Measurements from ENCODE around the gene FHAD1. TPM values are rescaled to one million over a fixed set of nuclear protein-coding genes. Genes with fewer than 3 reads are reported as not detected.

FHAD1 gene
- total RNA-seq, result 10 to 100 TPM in 4 of 6 donors, 1 to 10 TPM in 2; 2.0 to 45.8 (median 12.5) TPM

DNA sequence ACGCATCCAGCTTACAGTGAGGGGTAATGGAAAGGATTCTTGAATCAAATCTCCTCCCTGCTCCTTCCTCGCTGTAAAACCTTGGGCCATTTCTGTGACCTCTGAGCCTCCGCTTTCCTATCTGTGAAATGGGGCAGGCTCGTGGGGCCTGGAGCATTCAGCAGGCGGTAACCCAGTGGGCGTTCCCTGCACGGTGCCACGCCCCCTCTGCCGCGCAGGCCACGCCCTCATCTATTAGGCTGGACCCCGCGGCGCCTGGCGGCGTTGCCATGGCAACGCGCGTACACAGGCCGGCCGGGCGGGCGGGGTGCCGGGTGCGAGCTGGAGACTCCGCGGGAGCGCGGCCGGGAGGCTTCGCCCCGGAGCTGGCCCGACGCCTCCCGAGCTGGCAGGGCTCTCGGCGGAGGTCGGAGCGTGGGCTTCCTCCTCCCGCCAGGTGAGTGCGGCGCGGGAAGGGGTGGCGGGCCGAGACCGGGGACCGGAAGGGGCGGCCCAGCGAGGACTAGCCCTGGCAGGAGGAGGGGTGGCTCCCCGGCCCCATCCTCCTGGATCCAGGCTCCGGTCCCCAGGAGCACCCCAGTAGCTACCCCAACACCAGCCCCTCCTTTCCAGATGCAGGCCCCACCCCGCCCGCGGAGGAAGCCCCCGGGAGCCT is at the start of gene FHAD1:
TSS of gene FHAD1 (plus strand) at position 264 of the 655 bp plus-strand sequence. CDS start 4,562 bp downstream, outside the sequence.
- TF ChIP-seq, protein P1, sequence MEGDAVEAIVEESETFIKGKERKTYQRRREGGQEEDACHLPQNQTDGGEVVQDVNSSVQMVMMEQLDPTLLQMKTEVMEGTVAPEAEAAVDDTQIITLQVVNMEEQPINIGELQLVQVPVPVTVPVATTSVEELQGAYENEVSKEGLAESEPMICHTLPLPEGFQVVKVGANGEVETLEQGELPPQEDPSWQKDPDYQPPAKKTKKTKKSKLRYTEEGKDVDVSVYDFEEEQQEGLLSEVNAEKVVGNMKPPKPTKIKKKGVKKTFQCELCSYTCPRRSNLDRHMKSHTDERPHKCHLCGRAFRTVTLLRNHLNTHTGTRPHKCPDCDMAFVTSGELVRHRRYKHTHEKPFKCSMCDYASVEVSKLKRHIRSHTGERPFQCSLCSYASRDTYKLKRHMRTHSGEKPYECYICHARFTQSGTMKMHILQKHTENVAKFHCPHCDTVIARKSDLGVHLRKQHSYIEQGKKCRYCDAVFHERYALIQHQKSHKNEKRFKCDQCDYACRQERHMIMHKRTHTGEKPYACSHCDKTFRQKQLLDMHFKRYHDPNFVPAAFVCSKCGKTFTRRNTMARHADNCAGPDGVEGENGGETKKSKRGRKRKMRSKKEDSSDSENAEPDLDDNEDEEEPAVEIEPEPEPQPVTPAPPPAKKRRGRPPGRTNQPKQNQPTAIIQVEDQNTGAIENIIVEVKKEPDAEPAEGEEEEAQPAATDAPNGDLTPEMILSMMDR (IDR thresholded peaks at IDR 0.05), result no peak
- TF ChIP-seq POLR2AphosphoS5 (IDR thresholded peaks at IDR 0.05) (no peak), POLR2A (IDR thresholded peaks at IDR 0.05) (peak in 1 of 4 donors; percentile 34), EP300 (IDR thresholded peaks at IDR 0.05) (no peak)
- H3K36me3 ChIP-seq, result no peaks in the 10 kb centered on the region
- peak within 1 kb of the TSS in 2 of 4 donors; percentile 27 to 47 for H3K27ac ChIP-seq
- ATAC-seq (ENCODE audit: low FRiP score in 2 of 2) (peak; percentile 79 to 86), DNase-seq (peak; percentile 69 to 95)
- peak within 1 kb of the TSS; percentile 30 to 55 (median 54) for H3K4me3 ChIP-seq
- peaks cover 12 to 30% (median 15%) of the 10 kb centered on the region in 4 donors for H3K4me1 ChIP-seq
- H3K27me3 ChIP-seq, result no peaks in the 10 kb centered on the region
- 7 to 45% methylated on average over 6 to 43 of the region's 55 CpGs for WGBS, 2 donors
- H3K9me3 ChIP-seq, result no peaks in the 10 kb centered on the region

DNA sequence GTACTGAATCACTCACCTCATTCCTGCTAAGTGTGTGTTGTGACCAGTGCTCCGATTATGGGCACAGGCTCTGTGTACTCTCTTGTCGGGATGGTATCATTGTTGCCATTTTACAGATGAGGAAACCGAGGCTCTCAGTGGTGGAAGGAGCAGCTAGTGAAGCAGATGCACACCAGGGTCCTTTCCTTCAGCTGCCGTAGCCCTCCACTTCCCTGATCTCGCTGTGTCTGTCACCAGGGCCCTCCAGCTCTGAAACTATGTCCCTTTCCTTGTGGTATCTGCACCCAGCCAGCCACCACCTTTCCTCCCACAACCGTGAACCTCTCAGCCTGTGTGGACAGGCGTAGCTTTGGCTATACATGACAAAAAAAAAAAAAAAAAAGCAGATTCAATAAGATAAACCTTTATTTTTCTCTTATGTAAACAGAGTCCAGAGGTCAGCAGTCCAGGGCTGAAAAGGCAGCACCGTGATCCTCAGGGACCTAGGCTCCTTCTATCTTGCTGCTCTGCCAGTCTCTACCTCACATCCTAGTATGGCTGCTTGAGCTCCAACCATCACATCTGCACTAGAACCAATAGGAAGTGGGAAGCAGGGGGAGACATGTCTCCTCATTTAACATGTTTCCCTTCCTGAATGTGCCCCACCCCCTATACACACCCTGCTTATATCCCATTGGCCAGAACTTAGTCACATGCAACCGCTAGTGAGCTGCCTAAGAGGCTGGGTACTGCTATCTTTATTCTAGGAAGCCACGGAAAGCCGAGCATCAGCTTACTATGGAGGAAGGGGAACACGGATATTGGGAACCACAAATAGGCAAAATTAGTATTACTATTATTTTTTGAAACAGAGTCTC is 49.2 kb upstream of the FHAD1 start:
- no peak for ATAC-seq (ENCODE audit: low FRiP score in 2 of 2)
- 77 to 91% methylated on average over 12 of the region's 12 CpGs for WGBS, 2 donors
- Histone ChIP-seq H3K4me1 (peaks cover 10 to 30% (median 17%) of the 10 kb centered on the region in 4 donors), H3K4me3 (no peak overlapping the region), H3K36me3 (peaks cover 0 to 3% (median 0%) of the 10 kb centered on the region in 4 donors), H3K9me3 (no peaks in the 10 kb centered on the region), H3K27ac (no peak overlapping the region), H3K27me3 (no peaks in the 10 kb centered on the region)
- TF ChIP-seq, protein P1 (IDR thresholded peaks at IDR 0.05), result no peak
- TF ChIP-seq POLR2AphosphoS5 (IDR thresholded peaks at IDR 0.05) (no peak), POLR2A (IDR thresholded peaks at IDR 0.05) (no peak), EP300 (IDR thresholded peaks at IDR 0.05) (no peak)
- DNase-seq, result no peak

DNA sequence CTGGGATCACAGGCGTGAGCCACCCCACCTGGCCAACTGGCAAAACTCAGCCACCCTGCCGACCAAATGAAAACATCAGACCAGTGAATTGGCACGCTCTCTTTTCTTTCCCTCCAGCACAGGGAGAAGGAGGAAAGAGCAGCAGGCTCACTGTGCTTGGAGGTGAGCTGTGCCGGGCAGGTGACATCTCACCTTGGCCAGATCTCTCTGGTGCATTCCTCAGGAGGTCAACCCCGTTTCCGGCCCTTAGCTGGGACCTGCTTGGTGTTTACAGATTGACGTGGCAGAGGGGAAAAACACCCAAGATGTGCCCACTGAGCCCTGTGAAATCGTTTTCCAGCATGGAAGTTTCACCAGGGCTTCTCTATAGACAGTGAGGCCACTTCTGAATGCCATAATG is 48.3 kb upstream of the FHAD1 start:
- Histone ChIP-seq H3K4me3 (no peak overlapping the region), H3K27ac (no peak overlapping the region), H3K9me3 (no peaks in the 10 kb centered on the region), H3K36me3 (peaks cover 0 to 3% (median 0%) of the 10 kb centered on the region in 4 donors), H3K4me1 (peaks cover 10 to 30% (median 17%) of the 10 kb centered on the region in 4 donors), H3K27me3 (no peaks in the 10 kb centered on the region)
- DNase-seq (no peak), ATAC-seq (ENCODE audit: low FRiP score in 2 of 2) (no peak)
- TF ChIP-seq, protein P1 (IDR thresholded peaks at IDR 0.05), result no peak
- TF ChIP-seq POLR2AphosphoS5 (IDR thresholded peaks at IDR 0.05) (no peak), POLR2A (IDR thresholded peaks at IDR 0.05) (no peak), EP300 (IDR thresholded peaks at IDR 0.05) (no peak)
- WGBS, 2 donors, result 92 to 94% methylated on average over 8 of the region's 8 CpGs

DNA sequence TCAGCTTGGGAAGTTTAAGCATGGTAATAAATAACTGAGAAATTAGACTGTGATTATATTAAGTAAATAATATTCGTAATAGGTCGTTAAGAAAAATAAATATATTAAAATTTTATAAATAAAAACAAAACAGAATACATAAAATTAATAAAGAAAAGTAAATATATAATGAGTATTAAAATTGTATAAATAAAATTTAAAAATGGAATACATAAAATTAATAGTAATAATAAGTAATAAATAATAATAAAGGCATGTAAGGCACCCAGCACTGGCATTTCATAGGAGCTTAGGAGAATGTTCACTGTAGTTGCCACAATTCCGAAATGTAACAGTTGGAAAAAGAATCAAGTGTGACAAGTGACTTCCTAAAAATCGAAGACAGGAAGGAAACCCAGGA is 45.8 kb upstream of the FHAD1 start:
- no peak overlapping the region for H3K27ac ChIP-seq
- H3K4me1 ChIP-seq, result peaks cover 10 to 30% (median 18%) of the 10 kb centered on the region in 4 donors
- peaks cover 0 to 3% (median 0%) of the 10 kb centered on the region in 4 donors for H3K36me3 ChIP-seq
- no peaks in the 10 kb centered on the region for H3K27me3 ChIP-seq
- WGBS, 2 donors, result 52 to 61% methylated on average over 4 of the region's 4 CpGs
- H3K4me3 ChIP-seq, result no peak overlapping the region
- no peak for ATAC-seq (ENCODE audit: low FRiP score in 2 of 2)
- DNase-seq, result no peak
- TF ChIP-seq, protein P1 (IDR thresholded peaks at IDR 0.05), result no peak
- TF ChIP-seq POLR2AphosphoS5 (IDR thresholded peaks at IDR 0.05), result no peak
- no peak for TF ChIP-seq EP300 (IDR thresholded peaks at IDR 0.05)
- no peak for TF ChIP-seq POLR2A (IDR thresholded peaks at IDR 0.05)
- H3K9me3 ChIP-seq, result no peaks in the 10 kb centered on the region

Data from upper lobe of left lung (tissue), 6 donors.